ES-I3 (cell line): ENCODE results near the gene MED12.

Experiments used
- H3K36me3 ChIP-seq: 2 replicates; pipeline ENCODE4 v1.6.1; 2013; ENCODE audit warnings: mild to moderate bottlenecking, low read length, control low read depth, moderate library complexity; ENCODE audit not compliant: insufficient read depth
- H3K4me1 ChIP-seq: 2 replicates; pipeline ENCODE4 v1.6.1; 2013; ENCODE audit warnings: mild to moderate bottlenecking, control low read depth, low read length; ENCODE audit not compliant: insufficient read depth
- H3K9ac ChIP-seq: 2 replicates; pipeline ENCODE4 v1.6.1; 2013; ENCODE audit warnings: low read depth, mild to moderate bottlenecking, low read length, moderate library complexity
- H3K9me3 ChIP-seq: 2 replicates; pipeline ENCODE4 v1.6.1; 2013; ENCODE audit warnings: mild to moderate bottlenecking, low read length, moderate library complexity; ENCODE audit not compliant: control insufficient read depth, insufficient read depth

MED12 gene

GRCh38 chrX:71182871-71183270 lies 64.5 kb downstream of the MED12 start:
- Histone ChIP-seq H3K4me1 (peaks cover 21% of the 10 kb centered on the region), H3K9ac (peak overlapping the region; percentile 63), H3K36me3 (no peaks in the 10 kb centered on the region)

GRCh38 chrX:71183341-71183740 lies 64.9 kb downstream of the MED12 start:
- H3K9ac ChIP-seq, result peak overlapping the region; percentile 63
- no peaks in the 10 kb centered on the region for H3K9me3 ChIP-seq

More at GRCh38 chrX:71182871-71183270, 64.5 kb downstream of the MED12 start:
- H3K9me3 ChIP-seq, result no peaks in the 10 kb centered on the region

GRCh38 chrX:71184092-71184491 lies 65.7 kb downstream of the MED12 start:
- H3K9ac ChIP-seq, result no peak overlapping the region

More at GRCh38 chrX:71183341-71183740, 64.9 kb downstream of the MED12 start:
- peaks cover 21% of the 10 kb centered on the region for H3K4me1 ChIP-seq
- no peaks in the 10 kb centered on the region for H3K36me3 ChIP-seq

DNA sequence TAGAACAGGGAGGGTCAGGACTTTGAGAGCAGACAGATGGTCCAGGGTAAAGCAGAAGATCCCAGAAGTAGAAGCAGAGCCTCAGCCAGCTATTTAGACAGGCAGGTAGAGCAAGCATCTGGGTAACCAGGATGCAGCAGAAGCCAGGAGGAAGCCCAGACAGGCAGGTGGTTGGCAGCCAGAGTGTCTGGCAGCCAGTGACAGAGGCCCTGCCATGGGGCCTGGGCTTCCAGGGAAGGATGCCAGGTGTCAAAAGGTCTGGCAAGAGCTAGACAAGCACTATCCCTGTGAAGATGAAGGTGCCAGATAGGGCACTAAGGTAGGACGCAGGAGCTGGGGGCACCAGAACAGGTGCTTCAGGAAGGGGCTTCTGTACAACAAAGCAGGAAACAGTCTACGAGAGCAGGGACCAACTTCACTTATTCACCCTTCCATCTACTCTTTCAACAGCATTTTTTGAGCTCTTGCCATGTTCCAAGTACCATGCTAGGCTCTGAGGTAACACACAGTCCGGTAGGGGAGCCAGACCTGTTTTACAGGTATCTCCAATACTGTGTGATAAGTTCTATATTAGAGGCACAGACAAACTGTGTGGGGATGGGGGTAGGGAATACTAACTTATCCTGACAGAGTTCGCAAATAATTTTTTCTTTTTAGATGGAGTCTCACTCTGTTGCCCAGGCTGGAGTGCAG lies 66.6 kb downstream of the MED12 start:
- Histone ChIP-seq H3K9me3 (no peaks in the 10 kb centered on the region), H3K36me3 (no peaks in the 10 kb centered on the region), H3K4me1 (peaks cover 21% of the 10 kb centered on the region), H3K9ac (no peak overlapping the region)

More at GRCh38 chrX:71184092-71184491, 65.7 kb downstream of the MED12 start:
- H3K9me3 ChIP-seq, result no peaks in the 10 kb centered on the region
- H3K36me3 ChIP-seq, result no peaks in the 10 kb centered on the region
- H3K4me1 ChIP-seq, result peaks cover 21% of the 10 kb centered on the region

GRCh38 chrX:71191248-71191647 lies 72.9 kb downstream of the MED12 start:
- H3K36me3 ChIP-seq, result no peaks in the 10 kb centered on the region
- no peaks in the 10 kb centered on the region for H3K9me3 ChIP-seq
- no peak overlapping the region for H3K9ac ChIP-seq
- peaks cover 18% of the 10 kb centered on the region for H3K4me1 ChIP-seq
